T-helper 1 cell (primary cell): Measurements from ENCODE around the gene ARID4B.

Experiments used
- DNase-seq, 5 donors: peaks; one replicate each; pipeline ENCODE4 v3.0.0-alpha.2; 2012 to 2020

ARID4B gene

DNA sequence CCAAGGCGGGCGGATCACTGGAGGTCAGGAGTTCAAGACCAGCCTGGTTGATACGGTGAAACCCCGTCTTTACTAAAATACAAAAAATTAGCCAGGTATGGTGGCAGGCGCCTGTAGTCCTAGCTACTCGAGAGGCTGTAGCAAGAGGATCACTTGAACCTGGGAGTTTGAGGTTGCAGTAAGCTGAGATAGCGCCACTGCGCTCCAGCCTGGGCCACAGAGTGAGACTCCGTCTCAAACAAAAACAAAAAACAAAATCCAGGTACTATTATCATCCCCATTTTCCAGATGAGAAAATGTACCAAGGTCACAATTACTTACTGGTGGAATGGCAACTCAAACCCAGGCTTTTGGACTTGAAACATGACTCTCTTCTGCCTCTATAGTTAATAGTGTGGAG, 203.9 kb downstream of the ARID4B start:
- no peak for DNase-seq

- DNase-seq: no peak
Observed at GRCh38 chr1:235122348-235122747, 205.6 kb downstream of the ARID4B start.
